Inferior parietal cortex (tissue), 1 donor: ENCODE results near the gene FGF5.
A peak's percentile ranks its signal among the peaks of the same experiment; 100 is the strongest.

ENCODE experiments used
- DNase-seq: peaks from one replicate; pipeline ENCODE4 v3.0.0-alpha.2; 2016; ENCODE audit errors: extremely low spot score

FGF5 gene

GRCh38 chr4:80335554-80336358 is 69.3 kb downstream of the FGF5 start, which contains the start of gene CFAP299:
Gene CFAP299 (plus strand): TSS chr4:80335730.
- DNase-seq = peak; percentile 49

GRCh38 chr4:80336582-80336981 is 70.1 kb downstream of the FGF5 start:
- peak; percentile 6 for DNase-seq

- DNase-seq = no peak
These were observed 73.6 kb downstream of the FGF5 start for GRCh38 chr4:80340036-80340435.
